ENCODE results near the gene APBB2. TPM values are rescaled to one million over a fixed set of nuclear protein-coding genes. Genes with fewer than 3 reads are reported as not detected.

The APBB2 gene
- total and polyA plus RNA-seq, 2 of the 4 experiments (the other 2 are of a cell fraction) = 47.9 to 75.5 TPM

DNA sequence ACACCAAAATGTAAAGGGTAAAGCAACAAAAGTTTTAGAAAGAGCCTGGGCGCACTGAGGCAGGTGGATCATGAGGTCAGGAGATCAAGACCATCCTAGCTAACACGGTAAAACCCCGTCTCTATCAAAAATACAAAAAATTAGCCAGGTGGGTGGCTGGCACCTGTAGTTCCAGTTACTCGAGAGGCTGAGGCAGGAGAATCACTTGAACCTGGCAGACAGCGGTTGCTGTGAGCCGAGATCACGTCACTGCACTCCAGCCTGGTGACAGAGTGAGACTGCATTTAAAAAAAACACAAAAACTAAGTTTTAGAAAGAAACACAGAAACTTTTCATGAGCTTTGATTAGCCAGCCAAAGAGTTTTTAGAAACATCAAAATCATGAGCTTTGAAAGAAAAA is 76.5 kb downstream of the APBB2 start:
- ATAC-seq (ENCODE audit: low read depth) = no peak
- Histone ChIP-seq H3K79me1 (ENCODE audit: low read depth in 1 of 2, low read length in 2 of 2) (peaks cover 30 to 54% of the 10 kb centered on the region in 2 experiments), H4K20me1 (ENCODE audit: insufficient read depth, low read length) (no peaks in the 10 kb centered on the region), H2BK15ac (ENCODE audit: low read depth, low read length) (no peak overlapping the region), H3K4me1 (ENCODE audit: control insufficient read depth, insufficient read depth, low read length) (peaks cover 18% of the 10 kb centered on the region), H3K4me2 (ENCODE audit: low read depth, low read length) (no peak overlapping the region), H2AK5ac (ENCODE audit: low read depth, low read length) (no peak overlapping the region), H2AFZ (replicated peaks; ENCODE audit: low read length, poor library complexity) (no peak overlapping the region), H2BK120ac (ENCODE audit: low read depth, low read length) (no peak overlapping the region), H3K9me1 (ENCODE audit: insufficient read depth, low read length) (peaks cover 10% of the 10 kb centered on the region), H2BK20ac (ENCODE audit: low read depth, low read length) (no peak overlapping the region), H3K23ac (ENCODE audit: low read depth, low read length) (no peak overlapping the region), H3K27me3 (ENCODE audit: control insufficient read depth, insufficient read depth, low read length) (no peaks in the 10 kb centered on the region), H3K9me3 (ENCODE audit: control insufficient read depth, insufficient read depth, low read length) (no peaks in the 10 kb centered on the region), H3K56ac (ENCODE audit: extremely low read depth, insufficient read depth, low read length) (no peak overlapping the region), H3K27ac (ENCODE audit: insufficient read depth, low read length) (no peak overlapping the region), H4K8ac (ENCODE audit: low read depth in 2 of 2, low read length in 2 of 2) (no peak overlapping the region), H2BK5ac (ENCODE audit: low read depth, low read length, poor library complexity, severe bottlenecking) (no peak overlapping the region), H3K9ac (ENCODE audit: low read depth, low read length) (no peak overlapping the region), H4K5ac (ENCODE audit: low read depth, low read length) (no peak overlapping the region), H3K4me3 (ENCODE audit: insufficient read depth, low read depth, low read length) (no peak overlapping the region), H3K14ac (replicated peaks; ENCODE audit: low read depth, low read length) (no peak overlapping the region), H2AK9ac (replicated peaks; ENCODE audit: low read depth, low read length, poor library complexity) (no peak overlapping the region), H3K4ac (ENCODE audit: low read depth, low read length) (no peak overlapping the region), H3K18ac (ENCODE audit: low read depth, low read length) (no peak overlapping the region), H4K91ac (ENCODE audit: insufficient read depth, low read depth, low read length) (no peak overlapping the region), H3K36me3 (ENCODE audit: control insufficient read depth, insufficient read depth, low read length) (no peaks in the 10 kb centered on the region)
- WGBS, 2 experiments (ENCODE audit: extremely low coverage in 2 of 2, insufficient read length in 1 of 2) = 100% methylated on average over 3 of the region's 7 CpGs; no CpG with 5 or more reads in 1 of the 2 experiments
- no peak for TF ChIP-seq NFE2L2 (IDR thresholded peaks at IDR 0.05; ENCODE audit: low read depth, low read length)
- BruUV-seq (replicated peaks) = no TSS peak
- dilution Hi-C loops (cut with HindIII; ENCODE audit: low sequenced_read_pairs, unreplicated experiment) = no loop called here
- POLR2A ChIA-PET (ENCODE audit: unreplicated experiment) = no interaction called here
- intact Hi-C loops (cut with micrococcal nuclease) = no loop called here
- no peak for DNase-seq
- in situ Hi-C loops (cut with MboI; ENCODE audit: low sequenced_read_pairs) = no loop called here
- CTCF ChIA-PET = interaction anchor here (1.5 kb wide), 1 partner anchor 67 kb away, joined by 5 read pairs; no protein-coding TSS in a partner anchor

Data from IMR-90 (cell line).